NB4 (cell line): ENCODE measurements around the gene ZNF358.

Experiments
- POLR2A ChIP-seq: IDR thresholded peaks from 2 replicates; pipeline ENCODE4 v1.6.1; 2011; ENCODE audit warnings: mild to moderate bottlenecking; ENCODE audit not compliant: insufficient read length; ENCODE audit errors: extremely low read depth
- TF ChIP-seq, protein P1 (sequence below): IDR thresholded peaks from one replicate; pipeline ENCODE4 v1.5.1; 2012; ENCODE audit warnings: low read depth, low read length

DNA sequence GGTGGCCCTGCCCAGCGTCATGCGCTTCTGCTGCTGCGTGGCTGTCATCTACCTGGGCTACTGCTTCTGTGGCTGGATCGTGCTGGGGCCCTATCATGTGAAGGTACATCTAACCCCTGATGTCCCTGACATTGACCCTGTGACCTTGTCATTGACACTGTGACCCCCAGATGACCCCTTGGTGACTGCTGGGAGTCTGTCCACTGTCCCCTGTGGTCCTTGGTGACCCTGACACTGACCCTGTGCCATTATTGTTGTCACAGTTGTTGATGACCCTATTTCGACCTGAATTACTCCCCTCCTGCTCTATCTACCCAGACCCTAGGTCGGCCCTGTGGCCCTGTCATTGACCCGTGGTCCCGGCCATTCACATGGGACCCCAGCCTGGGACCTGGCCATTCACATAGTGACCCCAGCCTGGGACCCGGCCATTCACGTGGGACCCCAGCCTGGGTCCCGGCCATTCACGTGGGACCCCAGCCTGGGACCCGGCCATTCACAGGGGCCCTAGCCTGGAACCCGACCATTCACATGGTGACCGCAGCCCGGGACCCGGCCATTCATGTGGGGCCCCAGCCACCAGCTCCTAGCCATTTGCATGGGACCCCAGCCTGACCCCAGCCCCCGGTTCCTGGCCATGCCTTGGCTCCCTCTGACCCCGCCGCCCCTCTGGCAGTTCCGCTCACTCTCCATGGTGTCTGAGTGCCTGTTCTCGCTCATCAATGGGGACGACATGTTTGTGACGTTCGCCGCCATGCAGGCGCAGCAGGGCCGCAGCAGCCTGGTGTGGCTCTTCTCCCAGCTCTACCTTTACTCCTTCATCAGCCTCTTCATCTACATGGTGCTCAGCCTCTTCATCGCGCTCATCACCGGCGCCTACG lies 13.9 kb downstream of the ZNF358 start:
- TF ChIP-seq, protein P1, sequence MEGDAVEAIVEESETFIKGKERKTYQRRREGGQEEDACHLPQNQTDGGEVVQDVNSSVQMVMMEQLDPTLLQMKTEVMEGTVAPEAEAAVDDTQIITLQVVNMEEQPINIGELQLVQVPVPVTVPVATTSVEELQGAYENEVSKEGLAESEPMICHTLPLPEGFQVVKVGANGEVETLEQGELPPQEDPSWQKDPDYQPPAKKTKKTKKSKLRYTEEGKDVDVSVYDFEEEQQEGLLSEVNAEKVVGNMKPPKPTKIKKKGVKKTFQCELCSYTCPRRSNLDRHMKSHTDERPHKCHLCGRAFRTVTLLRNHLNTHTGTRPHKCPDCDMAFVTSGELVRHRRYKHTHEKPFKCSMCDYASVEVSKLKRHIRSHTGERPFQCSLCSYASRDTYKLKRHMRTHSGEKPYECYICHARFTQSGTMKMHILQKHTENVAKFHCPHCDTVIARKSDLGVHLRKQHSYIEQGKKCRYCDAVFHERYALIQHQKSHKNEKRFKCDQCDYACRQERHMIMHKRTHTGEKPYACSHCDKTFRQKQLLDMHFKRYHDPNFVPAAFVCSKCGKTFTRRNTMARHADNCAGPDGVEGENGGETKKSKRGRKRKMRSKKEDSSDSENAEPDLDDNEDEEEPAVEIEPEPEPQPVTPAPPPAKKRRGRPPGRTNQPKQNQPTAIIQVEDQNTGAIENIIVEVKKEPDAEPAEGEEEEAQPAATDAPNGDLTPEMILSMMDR = no peak
- TF ChIP-seq POLR2A = no peak
